Right lobe of liver (tissue), 4 donors: ENCODE results near the gene PTPRN2.

ENCODE experiments used
- POLR2A ChIP-seq: fragments of 450-650 bp; IDR thresholded peaks from one replicate; pipeline ENCODE4 v1.6.1; 2017; ENCODE audit warnings: antibody characterized with exemption, mild to moderate bottlenecking
- TF ChIP-seq, protein P1 (sequence below), 4 donors: fragments of 200-600 bp in 3 of 4; fragments of 450-650 bp in 1 of 4; IDR thresholded peaks; one replicate each; pipeline versions ENCODE4 v1.5.1 to v1.8.0; 2016 to 2022; ENCODE audit warnings: antibody characterized with exemption in 4 of 4, mild to moderate bottlenecking in 2 of 4
- donor health status: DM: no; HTN: no; CAD: no.
- donor health status: DM: no; HTN: no; CAD: no.
- donor health status: DM: no; HTN: yes; CAD: no.

DNA sequence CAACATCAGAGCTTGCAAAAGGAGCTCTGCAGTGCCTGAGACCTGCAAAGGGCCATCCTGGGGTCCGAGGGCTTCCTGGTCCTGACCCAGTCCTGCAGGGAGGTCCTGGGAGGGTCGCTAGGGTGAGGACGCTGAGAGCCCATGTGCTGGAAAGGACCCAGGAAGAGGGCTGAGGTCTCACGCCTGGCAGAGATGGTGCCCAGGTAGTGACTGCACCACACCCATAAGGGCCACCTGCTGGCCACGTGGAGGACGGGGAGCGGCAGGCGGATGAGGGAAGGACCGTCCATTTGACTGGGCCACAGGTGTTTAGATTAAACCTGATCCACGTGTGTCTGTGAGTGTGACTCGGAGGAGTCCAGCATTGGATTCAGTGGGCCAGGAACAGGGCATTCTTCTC lies 858.1 kb downstream of the PTPRN2 start:
- TF ChIP-seq, protein P1, sequence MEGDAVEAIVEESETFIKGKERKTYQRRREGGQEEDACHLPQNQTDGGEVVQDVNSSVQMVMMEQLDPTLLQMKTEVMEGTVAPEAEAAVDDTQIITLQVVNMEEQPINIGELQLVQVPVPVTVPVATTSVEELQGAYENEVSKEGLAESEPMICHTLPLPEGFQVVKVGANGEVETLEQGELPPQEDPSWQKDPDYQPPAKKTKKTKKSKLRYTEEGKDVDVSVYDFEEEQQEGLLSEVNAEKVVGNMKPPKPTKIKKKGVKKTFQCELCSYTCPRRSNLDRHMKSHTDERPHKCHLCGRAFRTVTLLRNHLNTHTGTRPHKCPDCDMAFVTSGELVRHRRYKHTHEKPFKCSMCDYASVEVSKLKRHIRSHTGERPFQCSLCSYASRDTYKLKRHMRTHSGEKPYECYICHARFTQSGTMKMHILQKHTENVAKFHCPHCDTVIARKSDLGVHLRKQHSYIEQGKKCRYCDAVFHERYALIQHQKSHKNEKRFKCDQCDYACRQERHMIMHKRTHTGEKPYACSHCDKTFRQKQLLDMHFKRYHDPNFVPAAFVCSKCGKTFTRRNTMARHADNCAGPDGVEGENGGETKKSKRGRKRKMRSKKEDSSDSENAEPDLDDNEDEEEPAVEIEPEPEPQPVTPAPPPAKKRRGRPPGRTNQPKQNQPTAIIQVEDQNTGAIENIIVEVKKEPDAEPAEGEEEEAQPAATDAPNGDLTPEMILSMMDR (IDR thresholded peaks at IDR 0.05) = no peak
- TF ChIP-seq POLR2A = no peak
